ENCODE results near the gene IGFBP4.
A peak's percentile ranks its signal among the peaks of the same experiment; 100 is the strongest.

The IGFBP4 gene

GRCh38 chr17:40432864-40433528, 10.3 kb upstream of the IGFBP4 start:
- no peak for DNase-seq (ENCODE audit: low spot score)

GRCh38 chr17:40433551-40434415, 9.5 kb upstream of the IGFBP4 start:
- DNase-seq (ENCODE audit: low spot score), result no peak

- no peak for DNase-seq (ENCODE audit: low spot score)
Observed at GRCh38 chr17:40436636-40437035, 6.6 kb upstream of the IGFBP4 start.

DNA sequence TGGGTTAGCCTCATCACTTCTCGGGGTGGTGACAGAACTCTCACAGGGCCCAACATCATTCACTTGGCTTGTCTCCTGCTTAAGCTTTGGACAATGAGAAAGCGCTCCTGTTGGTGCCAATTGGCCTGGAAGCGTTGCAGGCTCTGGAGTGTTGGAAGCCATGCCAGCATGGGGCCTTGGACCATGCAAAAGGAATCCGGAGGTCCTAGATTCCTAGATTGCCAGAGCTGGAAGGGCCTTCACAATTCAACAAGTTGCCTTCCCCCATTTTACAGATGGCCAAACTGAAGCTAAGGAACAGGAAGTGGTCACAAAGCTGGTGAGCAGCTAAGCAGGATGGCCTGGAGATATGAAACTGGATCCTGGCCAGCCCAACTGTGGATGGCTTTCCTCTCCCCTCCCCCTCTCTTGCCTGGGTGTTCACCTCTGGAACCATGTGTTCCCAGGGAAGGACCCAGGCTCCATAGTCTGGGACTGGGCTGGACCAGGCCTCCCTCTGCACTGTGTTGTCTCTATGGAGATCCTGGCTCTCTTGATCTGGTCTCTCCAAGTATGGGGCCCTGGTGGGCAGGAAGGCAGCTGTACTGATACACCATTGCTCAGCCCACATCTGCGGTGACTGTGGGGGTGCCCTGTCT, 6.0 kb upstream of the IGFBP4 start:
- DNase-seq (ENCODE audit: low spot score), result no peak

- DNase-seq (ENCODE audit: low spot score), result no peak
Observed at GRCh38 chr17:40440166-40440565, 3.1 kb upstream of the IGFBP4 start.

- no peak for DNase-seq (ENCODE audit: low spot score)
Observed at GRCh38 chr17:40442392-40443195, 656 bp upstream of the IGFBP4 start.

DNA sequence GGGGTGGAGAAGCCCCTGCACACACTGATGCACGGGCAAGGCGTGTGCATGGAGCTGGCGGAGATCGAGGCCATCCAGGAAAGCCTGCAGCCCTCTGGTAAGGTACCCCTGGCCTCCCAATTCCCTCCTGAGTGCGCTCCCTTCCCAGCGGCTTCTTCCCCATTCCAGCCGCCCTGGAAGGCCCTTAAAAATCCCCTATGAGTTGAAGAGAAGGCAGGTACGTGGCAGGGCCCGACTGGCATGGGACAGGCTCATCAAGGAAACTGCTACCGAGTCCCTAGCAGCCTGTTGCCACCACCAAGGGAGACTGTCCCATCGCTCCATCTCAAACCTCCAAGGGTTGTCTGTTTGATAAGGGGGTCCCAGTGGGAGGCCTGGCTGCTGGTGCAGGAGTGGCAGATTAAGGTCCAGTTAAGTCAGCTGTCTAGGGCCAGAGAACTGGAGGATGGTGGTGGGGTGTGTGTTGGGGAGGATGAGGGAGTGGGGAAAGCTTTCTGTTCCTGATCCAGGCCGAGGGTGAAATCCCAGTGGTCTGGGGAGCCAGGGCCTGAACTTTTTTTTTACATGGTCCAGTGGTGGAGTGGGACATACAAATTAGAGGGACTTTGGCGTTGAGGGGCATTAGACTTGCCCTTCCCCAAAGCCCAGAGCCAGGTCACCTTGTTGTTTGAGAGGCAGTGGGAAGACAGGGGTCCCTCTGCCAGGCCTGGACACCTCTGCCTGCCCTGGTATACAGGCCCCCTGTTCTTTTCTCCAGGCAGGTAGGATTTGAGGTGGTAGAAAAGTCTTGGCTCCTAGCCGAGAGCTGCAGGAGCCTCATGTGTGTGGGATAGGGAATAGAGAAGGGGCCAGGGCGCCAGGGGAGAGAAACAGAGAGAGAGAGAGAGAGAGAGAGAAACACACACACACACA, 994 bp downstream of the IGFBP4 start:
- DNase-seq (ENCODE audit: low spot score), result no peak

- no peak for DNase-seq (ENCODE audit: low spot score)
Observed at GRCh38 chr17:40445751-40446468, 2.7 kb downstream of the IGFBP4 start.

DNA sequence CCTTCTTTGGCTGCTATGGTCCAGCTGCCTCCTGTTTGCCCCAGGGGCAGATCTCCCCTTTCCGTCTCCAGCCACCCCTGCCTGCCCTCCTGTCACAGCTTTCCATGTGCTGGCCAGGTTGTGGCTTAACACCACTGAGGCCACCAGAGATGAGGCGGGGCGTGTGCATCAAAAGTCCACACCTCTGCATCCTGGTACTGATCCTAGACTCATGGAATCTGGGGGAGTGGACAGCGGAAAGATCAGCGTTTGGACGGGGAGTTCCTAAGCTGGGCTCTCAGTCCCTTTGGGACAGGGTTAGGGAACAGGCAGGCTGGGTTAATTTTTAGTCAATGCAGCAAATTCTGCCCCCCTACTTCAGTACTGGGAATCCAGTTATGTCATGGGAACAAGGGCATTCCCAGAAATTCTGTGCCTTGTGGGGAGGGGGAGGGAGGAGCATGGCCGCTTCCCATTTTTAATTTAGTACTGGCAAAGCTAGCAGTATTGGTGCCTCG, 3.9 kb downstream of the IGFBP4 start:
- no peak for DNase-seq (ENCODE audit: low spot score)

DNA sequence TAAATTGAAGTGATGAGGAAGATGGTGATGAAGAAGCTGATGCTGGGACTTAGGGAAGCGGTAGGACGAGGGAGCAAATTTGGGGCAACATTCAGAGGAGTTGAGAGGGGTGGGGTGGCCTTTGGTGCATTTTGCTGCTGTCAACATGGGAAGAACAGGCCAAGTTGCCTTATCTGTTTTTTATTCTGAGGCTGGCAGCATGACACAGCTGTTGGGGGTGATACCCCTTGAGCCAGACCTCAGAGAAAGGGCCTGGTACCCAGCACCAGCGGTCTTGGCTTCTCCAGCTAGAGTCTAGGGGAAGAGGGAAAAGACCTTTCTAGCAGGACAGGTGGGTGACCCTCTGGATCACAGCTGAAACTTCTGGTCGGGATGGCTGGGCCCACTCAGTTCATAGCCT, 4.6 kb downstream of the IGFBP4 start:
- DNase-seq (ENCODE audit: low spot score), result no peak

DNA sequence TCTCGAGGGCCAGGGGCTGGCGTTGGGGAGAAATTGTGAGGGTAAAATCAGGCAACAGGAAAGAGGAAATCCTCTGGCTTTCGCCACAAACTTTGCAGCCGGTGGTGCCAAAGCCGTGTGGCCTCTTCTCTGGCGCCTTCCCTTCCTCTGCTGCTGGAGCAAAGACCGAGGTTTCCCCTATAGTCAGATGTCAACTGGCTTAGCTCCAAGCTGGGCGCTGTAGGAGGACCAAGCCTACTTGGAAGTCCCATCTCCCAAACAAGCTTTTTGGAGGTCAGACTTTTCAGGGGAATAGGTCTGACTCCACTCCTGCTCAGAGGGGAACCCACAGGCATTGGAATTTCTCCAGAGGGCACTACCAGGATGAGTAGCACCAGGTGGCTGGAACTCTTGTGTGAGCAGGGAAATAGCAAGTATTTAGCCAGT, 5.0 kb downstream of the IGFBP4 start:
- no peak for DNase-seq (ENCODE audit: low spot score)

GRCh38 chr17:40448639-40449261, 5.5 kb downstream of the IGFBP4 start:
- DNase-seq (ENCODE audit: low spot score), result no peak

GRCh38 chr17:40450175-40450574, 6.9 kb downstream of the IGFBP4 start:
- peak; percentile 31 for DNase-seq (ENCODE audit: low spot score)

DNA sequence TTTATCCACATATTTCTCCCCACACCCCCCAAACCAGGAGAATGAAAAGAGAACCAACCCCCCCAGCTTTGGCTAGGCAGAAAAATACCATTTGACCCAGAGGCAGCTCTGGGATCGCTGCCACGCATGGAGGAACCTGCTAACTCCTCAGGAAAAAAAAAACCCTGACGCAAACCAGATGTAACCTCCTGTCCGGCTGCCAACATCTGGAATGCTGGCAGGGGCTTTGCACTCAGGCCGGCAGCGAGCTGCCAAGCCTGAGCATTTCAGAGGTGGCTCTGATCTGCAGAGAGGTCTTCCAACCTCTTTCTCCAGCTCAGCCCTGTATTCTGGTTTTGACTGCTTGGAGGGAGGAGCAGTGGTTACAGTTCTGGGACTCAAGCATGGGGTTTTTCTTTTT, 8.2 kb downstream of the IGFBP4 start:
- DNase-seq (ENCODE audit: low spot score), result no peak

GRCh38 chr17:40452216-40452787, 9.1 kb downstream of the IGFBP4 start:
- DNase-seq (ENCODE audit: low spot score), result no peak

DNA sequence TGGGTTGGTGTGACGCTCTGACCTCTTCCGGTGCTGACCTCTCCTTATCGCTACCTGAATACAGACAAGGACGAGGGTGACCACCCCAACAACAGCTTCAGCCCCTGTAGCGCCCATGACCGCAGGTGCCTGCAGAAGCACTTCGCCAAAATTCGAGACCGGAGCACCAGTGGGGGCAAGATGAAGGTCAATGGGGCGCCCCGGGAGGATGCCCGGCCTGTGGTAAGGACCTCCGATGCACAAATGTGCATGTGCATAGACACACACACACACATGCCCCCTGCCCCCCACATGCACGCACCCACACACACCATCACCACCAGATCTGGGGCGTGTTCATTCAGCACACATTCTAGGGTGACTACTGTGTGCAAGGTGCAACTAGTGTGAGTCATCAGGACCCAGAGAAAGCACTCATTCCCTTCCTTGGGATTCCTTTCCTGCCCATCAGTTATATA, 9.7 kb downstream of the IGFBP4 start:
- no peak for DNase-seq (ENCODE audit: low spot score)

DNA sequence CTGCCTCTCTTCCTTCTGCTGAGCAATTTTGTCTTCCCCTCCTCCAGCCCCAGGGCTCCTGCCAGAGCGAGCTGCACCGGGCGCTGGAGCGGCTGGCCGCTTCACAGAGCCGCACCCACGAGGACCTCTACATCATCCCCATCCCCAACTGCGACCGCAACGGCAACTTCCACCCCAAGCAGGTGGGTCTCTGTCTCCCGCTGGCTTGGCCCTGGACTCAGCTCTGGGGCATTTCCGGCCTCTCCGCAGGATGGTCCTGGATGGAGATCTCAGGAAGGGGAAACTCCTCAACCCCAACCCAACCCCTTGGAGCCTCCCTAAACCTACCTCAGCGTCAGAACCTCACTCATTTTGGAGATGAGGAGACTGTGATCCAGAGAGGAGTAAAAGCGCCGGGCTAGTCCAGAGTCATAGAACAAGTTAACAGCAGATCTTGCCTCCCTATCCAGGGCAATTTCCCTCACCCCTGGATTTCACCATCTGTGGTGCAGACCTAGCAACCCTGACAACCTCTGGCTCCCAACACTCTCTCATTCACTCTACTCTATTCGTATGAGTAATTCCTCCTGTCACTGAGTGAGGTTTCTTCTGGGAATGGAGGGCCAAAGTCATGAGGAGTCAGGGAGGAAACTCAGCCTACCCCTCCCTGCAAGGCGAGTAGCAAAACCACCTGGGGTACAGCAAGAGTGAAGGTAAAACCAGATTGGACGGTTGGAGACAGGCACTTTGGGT, 10.8 kb downstream of the IGFBP4 start:
- no peak for DNase-seq (ENCODE audit: low spot score)

- DNase-seq (ENCODE audit: low spot score), result no peak
Observed at GRCh38 chr17:40454613-40454995, 11.4 kb downstream of the IGFBP4 start.

All from germinal center (tissue), 1 donor.